Activated B cell treated with CpG ODN at 0.5 μM for 24 hours (primary cell): Measurements from ENCODE around the gene RELT. TPM values are rescaled to one million over a fixed set of nuclear protein-coding genes. Genes with fewer than 3 reads are reported as not detected.
"Not testable (repeated sequence)": the region's sequence is repeated elsewhere in the genome, so short reads cannot be mapped to it uniquely, and the experiment has no call there.

Experiments used
- ATAC-seq: fragments of 200-7000 bp; cut with Tn5 transposase; one replicate; pipeline ENCODE4 v1.10.0; 2021; ENCODE audit warnings: low read depth, mild to moderate bottlenecking, moderate library complexity
- CTCF ChIA-PET: fragments of 350-600 bp; sonication (Branson Sonifier 250); formaldehyde crosslinking; loops from one replicate; lab custom pipeline; 2021; ENCODE audit warnings: antibody characterized with exemption; lab: Charles Lee
- POLR2A ChIA-PET: fragments of 350-600 bp; sonication (Branson Sonifier 250); formaldehyde crosslinking; loops from one replicate; lab custom pipeline; 2021; ENCODE audit warnings: antibody characterized with exemption; lab: Charles Lee
- DNase-seq: peaks from one replicate; pipeline ENCODE4 v3.0.0; 2022
- H3K27ac Mint-ChIP-seq: one replicate; pipeline ENCODE4 v1.8.0; 2020; ENCODE audit warnings: mixed read lengths
- H3K27me3 Mint-ChIP-seq: one replicate; pipeline ENCODE4 v1.8.0; 2021; ENCODE audit warnings: mixed read lengths
- H3K36me3 Mint-ChIP-seq: one replicate; pipeline ENCODE4 v1.8.0; 2021; ENCODE audit warnings: low read depth, mixed read lengths
- H3K4me1 Mint-ChIP-seq: one replicate; pipeline ENCODE4 v1.8.0; 2021; ENCODE audit warnings: mixed read lengths
- H3K4me3 Mint-ChIP-seq: one replicate; pipeline ENCODE4 v1.8.0; 2020; ENCODE audit warnings: mild to moderate bottlenecking, mixed read lengths
- H3K9me3 Mint-ChIP-seq: one replicate; pipeline ENCODE4 v1.8.0; 2020; ENCODE audit warnings: mixed read lengths
- CTCF ChIP-seq: fragments of 200-600 bp; IDR thresholded peaks from one replicate; pipeline ENCODE4 v1.8.0; 2022; ENCODE audit warnings: antibody characterized with exemption, mild to moderate bottlenecking
- intact Hi-C: fragments of 100-400 bp; cut with micrococcal nuclease; formaldehyde crosslinking; loops from one replicate; pipeline ENCODE4 v1.15.1; 2024
- total RNA-seq: library from RNA; stranded (reverse); gene quantifications from 2 replicates; pipeline ENCODE4 v1.2.3, GENCODE V29; 2022

RELT gene
- total RNA-seq, 1 donor from 2014 or later = 90.1 TPM

GRCh38 chr11:73429121-73429750 lies 53.0 kb downstream of the RELT start:
- CTCF ChIA-PET = no interaction called here

DNA sequence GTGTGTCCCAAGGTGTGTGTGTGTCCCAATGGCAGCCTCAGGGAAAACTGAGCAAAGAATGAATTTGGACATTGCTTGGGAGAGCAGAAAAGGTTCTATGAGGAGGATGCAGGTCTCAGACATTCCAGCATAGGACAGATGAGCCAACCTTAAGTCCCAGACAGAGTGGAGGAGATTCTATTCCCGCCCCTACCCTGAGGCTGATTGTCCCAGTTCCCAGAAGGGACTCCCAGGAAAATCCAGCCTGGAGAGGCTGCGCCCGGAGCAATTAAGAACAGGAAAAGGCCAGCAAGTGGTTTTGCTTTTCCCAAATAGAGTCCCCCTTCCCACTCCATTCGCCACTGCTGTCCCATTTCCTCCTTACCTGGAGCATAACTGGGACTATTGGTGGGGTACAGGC lies 54.1 kb downstream of the RELT start:
- CTCF ChIA-PET = no interaction called here
- Mint-ChIP-seq H3K27ac (no peak overlapping the region), H3K4me1 (no peaks in the 10 kb centered on the region), H3K4me3 (no peak overlapping the region), H3K9me3 (no peaks in the 10 kb centered on the region), H3K36me3 (peaks cover 7% of the 10 kb centered on the region), H3K27me3 (no peaks in the 10 kb centered on the region)
- intact Hi-C loops = no loop called here
- no peak for DNase-seq
- no peak for ATAC-seq
- POLR2A ChIA-PET = interaction anchor here (0.7 kb wide), 1 partner anchor 213 kb away, joined by 3 read pairs; no protein-coding TSS in a partner anchor
- TF ChIP-seq CTCF = no peak

More at GRCh38 chr11:73429121-73429750, 53.0 kb downstream of the RELT start:
- ATAC-seq = no peak
- no peak for DNase-seq
- Mint-ChIP-seq H3K27ac (peak overlapping the region; percentile 19), H3K4me3 (no peak overlapping the region), H3K27me3 (no peaks in the 10 kb centered on the region), H3K9me3 (no peaks in the 10 kb centered on the region), H3K36me3 (peaks cover 7% of the 10 kb centered on the region), H3K4me1 (peaks cover 2% of the 10 kb centered on the region)
- intact Hi-C loops = no loop called here
- POLR2A ChIA-PET = interaction anchor here (0.6 to 0.7 kb wide), 2 partner anchors 17 to 151 kb away, joined by 3 read pairs; no protein-coding TSS in a partner anchor
- TF ChIP-seq CTCF = no peak

DNA sequence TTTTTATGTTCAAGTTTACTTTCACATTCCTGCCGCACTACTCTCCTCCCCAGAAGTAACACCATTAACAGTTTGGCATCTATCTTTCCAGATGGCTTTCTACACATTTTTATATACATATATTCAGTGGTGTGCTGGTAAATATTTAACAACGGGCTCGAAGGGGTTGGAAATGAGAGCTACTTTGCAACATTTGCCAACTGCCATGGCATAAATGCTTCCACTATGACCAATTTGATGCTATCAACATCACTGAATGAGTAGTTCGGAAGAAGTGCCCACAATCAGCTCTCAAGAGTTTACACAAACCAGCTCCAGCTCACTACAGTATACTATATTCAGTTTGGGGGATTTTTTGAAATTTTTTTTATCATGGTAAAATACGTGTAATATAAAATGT lies 55.2 kb downstream of the RELT start:
- Mint-ChIP-seq H3K9me3 (no peaks in the 10 kb centered on the region), H3K4me3 (no peak overlapping the region), H3K27me3 (no peaks in the 10 kb centered on the region), H3K27ac (no peak overlapping the region), H3K4me1 (no peaks in the 10 kb centered on the region), H3K36me3 (peaks cover 7% of the 10 kb centered on the region)
- ATAC-seq (no peak), DNase-seq (no peak)
- CTCF ChIA-PET = no interaction called here
- POLR2A ChIA-PET = no interaction called here
- intact Hi-C loops = no loop called here
- TF ChIP-seq CTCF = no peak

DNA sequence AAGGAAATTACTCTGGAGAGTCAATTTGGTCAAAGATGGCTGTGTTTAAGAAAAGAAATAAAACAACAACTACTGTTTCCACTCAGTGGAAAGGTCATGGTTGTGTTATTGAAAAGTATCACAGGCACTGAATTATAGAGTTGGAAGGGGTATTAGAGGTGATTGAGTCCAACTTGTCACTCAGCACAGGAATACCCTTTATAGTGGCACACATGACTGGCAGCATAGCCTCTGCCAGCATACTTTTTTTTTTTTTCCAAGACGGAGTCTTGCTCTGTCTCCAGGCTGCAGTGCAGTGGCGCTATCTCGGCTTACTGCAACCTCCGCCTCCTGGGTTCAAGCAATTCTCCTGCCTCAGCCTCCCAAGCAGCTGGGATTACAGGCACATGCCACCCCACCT lies 60.7 kb downstream of the RELT start:
- H3K27ac Mint-ChIP-seq, ATAC-seq, H3K4me1 Mint-ChIP-seq, H3K27me3 Mint-ChIP-seq, CTCF ChIA-PET, intact Hi-C loops, DNase-seq, H3K36me3 Mint-ChIP-seq, H3K4me3 Mint-ChIP-seq, POLR2A ChIA-PET, H3K9me3 Mint-ChIP-seq: not testable (repeated sequence)

DNA sequence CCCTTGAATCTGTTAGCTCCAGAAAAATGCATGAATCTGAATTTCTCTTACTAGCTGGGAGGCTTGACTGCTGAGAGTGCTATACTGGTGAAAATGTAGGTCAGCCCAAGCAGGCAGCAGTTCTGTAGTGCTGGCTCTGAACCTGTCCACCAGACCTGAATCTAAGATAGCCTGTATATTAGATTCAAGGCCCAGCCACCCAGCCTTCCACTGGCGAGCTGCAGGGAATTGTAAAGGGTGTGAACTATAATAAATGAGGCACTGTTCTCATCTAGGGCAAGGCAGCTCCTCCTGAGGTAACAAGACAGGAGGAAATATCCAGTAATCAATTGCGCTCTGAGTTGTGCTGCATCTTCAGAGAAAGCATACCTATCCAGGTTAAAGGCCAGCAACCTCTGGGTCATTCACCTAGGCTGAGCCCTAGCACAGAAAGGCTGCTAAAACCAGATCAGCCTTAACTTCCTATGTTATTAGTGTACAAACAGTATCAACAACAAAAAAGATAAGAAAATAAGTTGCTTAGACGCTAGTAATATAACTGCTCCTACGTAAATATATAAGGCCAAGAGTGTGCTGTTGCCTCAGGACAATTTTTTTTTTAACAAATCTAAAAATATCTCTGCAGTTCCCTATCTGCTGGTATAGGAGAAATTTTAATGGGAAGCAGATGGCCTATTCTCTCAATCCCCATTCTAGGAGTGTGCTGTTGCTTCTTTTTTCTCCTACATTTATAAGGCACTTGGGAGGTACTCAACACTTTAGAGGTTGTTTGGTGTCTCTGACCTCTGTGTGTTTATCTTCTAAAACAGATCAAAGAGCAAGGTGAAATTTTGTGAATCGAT lies 63.0 kb downstream of the RELT start:
- intact Hi-C loops = no loop called here
- ChIA-PET POLR2A (no interaction called here), CTCF (no interaction called here)
- Mint-ChIP-seq H3K9me3 (no peaks in the 10 kb centered on the region), H3K27me3 (no peaks in the 10 kb centered on the region), H3K4me3 (no peak overlapping the region), H3K27ac (no peak overlapping the region), H3K36me3 (peaks cover 3% of the 10 kb centered on the region), H3K4me1 (no peaks in the 10 kb centered on the region)
- DNase-seq = no peak
- no peak for TF ChIP-seq CTCF
- ATAC-seq = no peak
